PFSK-1 (cell line): Measurements from ENCODE around the gene MFNG.

Source experiments
- FOXP2 ChIP-seq: optimal IDR thresholded peaks from 2 replicates; pipeline ENCODE3; 2011; ENCODE audit warnings: borderline replicate concordance, control low read depth, inconsistent platforms; ENCODE audit not compliant: insufficient read depth; ENCODE audit errors: extremely low read length, extremely low read depth
- POLR2AphosphoS5 ChIP-seq: IDR thresholded peaks from 2 replicates; pipeline ENCODE4 v1.6.1; 2012; ENCODE audit warnings: low read depth, mild to moderate bottlenecking, control low read depth, low read length, moderate library complexity
- SIN3A ChIP-seq: IDR thresholded peaks from 2 replicates; pipeline ENCODE4 v1.6.1; 2012; ENCODE audit warnings: mild to moderate bottlenecking, low read length, moderate library complexity, borderline replicate concordance; ENCODE audit not compliant: insufficient read depth
- TAF1 ChIP-seq: IDR thresholded peaks from 2 replicates; pipeline ENCODE4 v1.6.1; 2012; ENCODE audit warnings: low read length, control low read depth, borderline replicate concordance; ENCODE audit not compliant: insufficient read depth
- TF ChIP-seq, protein P1 (sequence below), 2 experiments: IDR thresholded peaks; 2 replicates each; pipeline versions ENCODE4 v1.6.1 to v1.8.0; 2011 to 2012; ENCODE audit warnings: low read depth in 2 of 2, low read length in 2 of 2, control low read depth in 1 of 2, inconsistent platforms in 1 of 2, mild to moderate bottlenecking in 1 of 2, moderate library complexity in 1 of 2; ENCODE audit not compliant: insufficient read depth in 1 of 2

The MFNG gene

DNA sequence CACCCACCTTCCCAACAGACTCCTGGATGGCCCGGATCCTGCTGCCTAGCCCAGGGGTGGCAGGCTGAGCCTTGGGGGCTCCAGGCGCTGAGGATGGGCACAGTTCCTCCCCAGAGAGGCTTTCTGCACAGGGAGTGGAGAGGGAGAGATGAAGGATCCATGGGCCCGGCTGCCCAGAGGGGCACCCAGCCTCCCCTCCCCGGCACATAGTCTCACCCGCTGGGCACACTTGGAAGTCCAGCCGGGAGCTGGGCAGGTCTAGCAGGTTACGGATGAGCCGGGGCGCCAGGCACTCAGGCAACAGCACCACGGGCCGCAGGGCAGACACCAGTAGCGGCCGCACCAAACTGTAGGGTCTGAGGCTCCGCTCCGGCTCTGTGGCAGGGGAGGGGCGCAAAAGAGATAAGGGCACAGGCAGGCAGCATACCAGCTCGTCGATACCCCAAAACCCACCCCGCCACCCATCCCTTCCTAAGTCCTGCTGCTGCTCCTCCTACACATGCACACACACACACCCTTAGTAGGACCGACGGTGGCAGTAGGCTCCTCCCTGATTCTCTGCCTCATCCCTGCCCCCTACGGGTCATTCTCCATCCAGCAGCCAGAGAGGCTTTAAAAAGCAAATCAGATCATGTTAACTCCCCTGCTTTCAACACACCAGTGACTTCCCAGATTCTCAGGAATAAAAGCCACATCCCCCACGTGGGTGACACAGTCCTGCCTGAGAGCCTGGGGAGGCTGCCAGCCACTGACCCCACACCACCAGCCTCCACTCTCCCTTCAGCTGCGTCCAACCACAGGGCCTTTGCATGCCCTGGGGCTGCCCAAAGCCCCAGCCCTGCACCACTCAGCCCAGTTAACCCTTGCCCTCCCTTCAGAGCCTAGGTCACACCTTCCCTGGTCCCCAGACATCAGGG is 6.5 kb upstream of the MFNG start:
- TF ChIP-seq POLR2AphosphoS5: no peak
- no peak for TF ChIP-seq FOXP2
- TF ChIP-seq SIN3A: no peak
- no peak for TF ChIP-seq TAF1
- TF ChIP-seq, protein P1, sequence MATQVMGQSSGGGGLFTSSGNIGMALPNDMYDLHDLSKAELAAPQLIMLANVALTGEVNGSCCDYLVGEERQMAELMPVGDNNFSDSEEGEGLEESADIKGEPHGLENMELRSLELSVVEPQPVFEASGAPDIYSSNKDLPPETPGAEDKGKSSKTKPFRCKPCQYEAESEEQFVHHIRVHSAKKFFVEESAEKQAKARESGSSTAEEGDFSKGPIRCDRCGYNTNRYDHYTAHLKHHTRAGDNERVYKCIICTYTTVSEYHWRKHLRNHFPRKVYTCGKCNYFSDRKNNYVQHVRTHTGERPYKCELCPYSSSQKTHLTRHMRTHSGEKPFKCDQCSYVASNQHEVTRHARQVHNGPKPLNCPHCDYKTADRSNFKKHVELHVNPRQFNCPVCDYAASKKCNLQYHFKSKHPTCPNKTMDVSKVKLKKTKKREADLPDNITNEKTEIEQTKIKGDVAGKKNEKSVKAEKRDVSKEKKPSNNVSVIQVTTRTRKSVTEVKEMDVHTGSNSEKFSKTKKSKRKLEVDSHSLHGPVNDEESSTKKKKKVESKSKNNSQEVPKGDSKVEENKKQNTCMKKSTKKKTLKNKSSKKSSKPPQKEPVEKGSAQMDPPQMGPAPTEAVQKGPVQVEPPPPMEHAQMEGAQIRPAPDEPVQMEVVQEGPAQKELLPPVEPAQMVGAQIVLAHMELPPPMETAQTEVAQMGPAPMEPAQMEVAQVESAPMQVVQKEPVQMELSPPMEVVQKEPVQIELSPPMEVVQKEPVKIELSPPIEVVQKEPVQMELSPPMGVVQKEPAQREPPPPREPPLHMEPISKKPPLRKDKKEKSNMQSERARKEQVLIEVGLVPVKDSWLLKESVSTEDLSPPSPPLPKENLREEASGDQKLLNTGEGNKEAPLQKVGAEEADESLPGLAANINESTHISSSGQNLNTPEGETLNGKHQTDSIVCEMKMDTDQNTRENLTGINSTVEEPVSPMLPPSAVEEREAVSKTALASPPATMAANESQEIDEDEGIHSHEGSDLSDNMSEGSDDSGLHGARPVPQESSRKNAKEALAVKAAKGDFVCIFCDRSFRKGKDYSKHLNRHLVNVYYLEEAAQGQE (IDR thresholded peaks at IDR 0.05; ENCODE audit: insufficient read depth in 1 of 2, low read depth in 2 of 2, low read length in 2 of 2): no peak

DNA sequence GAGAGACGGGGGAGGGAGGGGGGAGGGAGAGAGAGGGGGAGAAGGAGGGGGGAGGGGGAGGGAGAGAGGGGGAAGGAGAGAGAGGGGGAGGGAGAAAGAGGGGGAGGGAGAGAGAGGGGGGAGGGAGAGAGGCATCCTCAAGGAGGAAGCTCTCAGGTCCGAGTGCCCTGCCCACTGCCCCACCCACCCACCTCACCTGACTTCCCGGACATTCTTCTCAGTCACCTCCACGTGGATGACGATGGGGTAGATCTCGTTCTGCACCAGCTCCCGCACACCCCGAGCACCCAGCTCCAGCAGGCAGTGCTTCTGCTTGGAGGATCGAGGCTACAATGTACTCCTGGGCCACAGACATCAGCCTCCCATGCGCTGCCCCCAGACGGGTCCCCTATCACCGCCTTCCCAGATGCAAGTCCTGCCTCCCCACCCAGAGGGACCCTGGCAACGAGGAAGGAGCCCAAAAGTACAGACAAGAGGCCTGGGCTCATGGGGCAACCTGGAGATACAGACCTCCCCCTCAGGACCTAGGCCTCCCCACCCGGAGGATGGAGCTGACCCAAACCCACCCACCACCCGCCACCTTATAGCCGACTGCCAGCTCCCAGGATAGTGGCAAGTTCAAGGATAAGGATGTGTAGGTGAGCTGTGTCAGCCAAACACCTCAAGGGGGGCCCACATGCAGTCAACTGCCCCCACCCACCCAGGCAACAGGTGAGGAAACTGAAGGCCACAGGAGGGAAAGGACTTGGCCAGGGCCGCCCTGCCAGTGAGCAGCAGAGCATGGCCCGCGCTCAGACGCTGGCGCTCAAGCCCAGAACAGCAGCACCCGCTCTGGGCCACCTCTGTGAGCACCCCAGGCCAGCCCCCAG is 5.6 kb upstream of the MFNG start:
- TF ChIP-seq SIN3A: no peak
- no peak for TF ChIP-seq POLR2AphosphoS5
- TF ChIP-seq FOXP2: no peak

DNA sequence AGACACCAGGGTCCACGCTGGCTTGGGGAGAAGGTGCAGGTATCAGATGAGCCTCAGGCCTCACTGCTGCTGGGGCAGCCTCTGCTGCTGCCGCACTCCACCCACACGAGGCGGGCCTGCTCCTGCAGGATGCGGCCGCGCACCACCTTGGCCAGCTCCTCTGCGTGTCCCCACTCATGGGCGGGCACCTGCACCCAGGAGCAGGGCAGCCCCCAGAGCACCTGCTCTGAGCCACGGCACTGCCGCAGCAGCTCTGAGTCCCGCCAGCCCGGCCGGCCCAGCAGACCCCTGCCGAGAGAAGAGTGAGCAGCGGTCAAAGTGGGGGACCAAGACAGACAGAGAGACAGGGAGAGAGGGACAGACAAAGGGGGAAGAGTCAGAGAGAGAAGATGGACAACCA is 4.9 kb upstream of the MFNG start:
- TF ChIP-seq POLR2AphosphoS5 (no peak), TAF1 (no peak)

DNA sequence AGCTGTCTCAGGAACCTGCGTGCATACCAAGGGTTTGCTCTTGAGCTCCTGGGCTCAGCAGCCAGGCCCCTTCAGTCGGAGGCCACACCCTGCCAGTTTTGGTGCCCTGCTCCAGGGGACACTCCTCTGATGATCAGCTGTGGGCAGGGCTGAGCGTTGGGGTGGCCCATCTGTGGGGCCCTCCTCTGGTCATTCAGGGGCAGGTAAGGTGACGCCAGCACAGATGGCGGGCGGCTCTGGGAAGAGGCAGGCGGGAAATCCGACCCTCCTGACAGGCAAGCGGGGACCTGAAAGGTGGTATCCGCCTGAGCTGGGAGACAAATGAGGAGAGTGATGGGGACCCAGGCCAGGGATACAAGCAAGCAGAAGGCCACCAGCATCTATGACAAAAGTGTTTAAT is 3.8 kb upstream of the MFNG start:
- TF ChIP-seq FOXP2: no peak
- TF ChIP-seq, protein P1 (IDR thresholded peaks at IDR 0.05; ENCODE audit: insufficient read depth in 1 of 2, low read depth in 2 of 2, low read length in 2 of 2): no peak
- TF ChIP-seq POLR2AphosphoS5: no peak
- no peak for TF ChIP-seq TAF1
- TF ChIP-seq SIN3A: no peak

DNA sequence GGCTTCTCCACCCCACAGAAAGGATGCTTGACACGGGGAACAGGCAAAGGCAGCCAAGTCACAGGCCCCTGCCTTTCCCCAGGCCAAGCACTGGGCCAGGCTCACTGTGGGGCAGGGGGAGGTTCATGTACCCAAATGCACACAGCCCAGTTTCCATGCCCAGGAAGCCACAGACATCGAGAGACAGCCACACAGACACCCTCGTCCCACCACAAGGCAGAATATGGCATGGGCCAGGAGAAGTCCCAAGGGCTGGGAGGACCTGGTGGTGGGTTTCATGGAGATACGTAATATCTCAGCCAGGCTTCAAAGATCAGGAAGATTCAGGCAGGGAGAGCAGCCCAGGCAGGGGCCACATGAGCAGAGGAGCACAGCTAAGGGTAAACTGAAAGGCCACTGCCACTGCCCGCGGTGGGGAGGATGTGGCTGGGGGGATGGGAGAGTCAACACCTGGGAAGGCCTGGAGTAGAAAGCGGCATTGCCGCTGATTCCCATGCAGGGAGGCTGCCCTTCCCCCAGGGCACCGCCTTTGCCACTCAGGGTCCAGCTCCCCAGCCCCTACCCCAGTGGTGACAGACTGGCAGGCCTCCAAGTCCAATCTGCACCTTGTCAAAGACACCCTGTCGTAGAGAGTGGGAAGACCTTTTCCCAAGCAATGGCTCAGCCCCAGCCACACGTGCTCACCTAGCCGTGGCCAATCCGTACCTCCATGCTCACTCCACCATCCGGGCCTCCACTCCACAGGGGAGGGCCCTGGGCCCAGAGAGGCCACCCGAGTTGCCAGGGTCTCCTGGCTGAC is 2.4 kb upstream of the MFNG start:
- TF ChIP-seq SIN3A (no peak), POLR2AphosphoS5 (no peak), TAF1 (no peak), FOXP2 (no peak)
- TF ChIP-seq, protein P1 (IDR thresholded peaks at IDR 0.05; ENCODE audit: insufficient read depth in 1 of 2, low read depth in 2 of 2, low read length in 2 of 2): no peak
